H54 (cell line): ENCODE results near the gene ACTR10.

ENCODE experiments used
- DNase-seq: peaks from one replicate; pipeline ENCODE4 v3.0.0; 2011; ENCODE audit warnings: low spot score, mixed read lengths; ENCODE audit not compliant: insufficient read length
- FAIRE-seq: peaks from 3 replicates; lab custom pipeline; 2011; peaks lifted over from hg19 to GRCh38; lab: Jason Lieb, UNC
- POLR2A ChIP-seq: IDR thresholded peaks from 2 replicates; pipeline ENCODE4 v1.6.1; 2011; ENCODE audit warnings: low read depth, mild to moderate bottlenecking, low read length

The ACTR10 gene

GRCh38 chr14:58191763-58192601 lies 8.0 kb upstream of the ACTR10 start:
- FAIRE-seq (no peak), DNase-seq (no peak)
- TF ChIP-seq POLR2A, result no peak

- FAIRE-seq, result no peak
- no peak for TF ChIP-seq POLR2A
- no peak for DNase-seq
Observed at GRCh38 chr14:58193542-58193941, 6.4 kb upstream of the ACTR10 start.

- DNase-seq (no peak), FAIRE-seq (no peak)
- no peak for TF ChIP-seq POLR2A
Observed at GRCh38 chr14:58196198-58196597, 3.8 kb upstream of the ACTR10 start.

- no peak for TF ChIP-seq POLR2A
- FAIRE-seq (no peak), DNase-seq (no peak)
Observed at GRCh38 chr14:58198086-58198485, 1.9 kb upstream of the ACTR10 start.

- DNase-seq (peak; percentile 6), FAIRE-seq (no peak)
- TF ChIP-seq POLR2A, result no peak
Observed at GRCh38 chr14:58200480-58200841, 512 bp downstream of the ACTR10 start.

- FAIRE-seq (peak; percentile 41), DNase-seq (no peak)
- no peak for TF ChIP-seq POLR2A
Observed at GRCh38 chr14:58200846-58201245, 897 bp downstream of the ACTR10 start.

GRCh38 chr14:58213176-58213575 lies 13.2 kb downstream of the ACTR10 start:
- FAIRE-seq (no peak), DNase-seq (no peak)
- no peak for TF ChIP-seq POLR2A

GRCh38 chr14:58215191-58215914 lies 15.4 kb downstream of the ACTR10 start:
- FAIRE-seq, result no peak
- DNase-seq, result no peak
- no peak for TF ChIP-seq POLR2A

GRCh38 chr14:58216544-58216943 lies 16.6 kb downstream of the ACTR10 start:
- peak; percentile 33 for FAIRE-seq
- no peak for TF ChIP-seq POLR2A

GRCh38 chr14:58227096-58227819 lies 27.3 kb downstream of the ACTR10 start:
- FAIRE-seq (no peak), DNase-seq (no peak)
- TF ChIP-seq POLR2A, result no peak

More at GRCh38 chr14:58216544-58216943, 16.6 kb downstream of the ACTR10 start:
- no peak for DNase-seq

- no peak for TF ChIP-seq POLR2A
- FAIRE-seq, result peak; percentile 30
Observed at GRCh38 chr14:58238252-58239243, 38.6 kb downstream of the ACTR10 start.

GRCh38 chr14:58239244-58240195 lies 39.6 kb downstream of the ACTR10 start:
- TF ChIP-seq POLR2A, result no peak
- FAIRE-seq, result peak; percentile 43
- DNase-seq, result no peak

More at GRCh38 chr14:58238252-58239243, 38.6 kb downstream of the ACTR10 start:
- DNase-seq, result no peak
